HG02798 (cell line): Measurements from ENCODE around the gene YRDC.
A peak's percentile ranks its signal among the peaks of the same experiment; 100 is the strongest.

ENCODE experiments used
- ATAC-seq: cut with Tn5 transposase; IDR thresholded peaks from one replicate; pipeline ENCODE4 v1.9.1; 2021; ENCODE audit warnings: mild to moderate bottlenecking; ENCODE audit not compliant: unreplicated experiment, poor library complexity

The YRDC gene, protein sequence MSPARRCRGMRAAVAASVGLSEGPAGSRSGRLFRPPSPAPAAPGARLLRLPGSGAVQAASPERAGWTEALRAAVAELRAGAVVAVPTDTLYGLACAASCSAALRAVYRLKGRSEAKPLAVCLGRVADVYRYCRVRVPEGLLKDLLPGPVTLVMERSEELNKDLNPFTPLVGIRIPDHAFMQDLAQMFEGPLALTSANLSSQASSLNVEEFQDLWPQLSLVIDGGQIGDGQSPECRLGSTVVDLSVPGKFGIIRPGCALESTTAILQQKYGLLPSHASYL

DNA sequence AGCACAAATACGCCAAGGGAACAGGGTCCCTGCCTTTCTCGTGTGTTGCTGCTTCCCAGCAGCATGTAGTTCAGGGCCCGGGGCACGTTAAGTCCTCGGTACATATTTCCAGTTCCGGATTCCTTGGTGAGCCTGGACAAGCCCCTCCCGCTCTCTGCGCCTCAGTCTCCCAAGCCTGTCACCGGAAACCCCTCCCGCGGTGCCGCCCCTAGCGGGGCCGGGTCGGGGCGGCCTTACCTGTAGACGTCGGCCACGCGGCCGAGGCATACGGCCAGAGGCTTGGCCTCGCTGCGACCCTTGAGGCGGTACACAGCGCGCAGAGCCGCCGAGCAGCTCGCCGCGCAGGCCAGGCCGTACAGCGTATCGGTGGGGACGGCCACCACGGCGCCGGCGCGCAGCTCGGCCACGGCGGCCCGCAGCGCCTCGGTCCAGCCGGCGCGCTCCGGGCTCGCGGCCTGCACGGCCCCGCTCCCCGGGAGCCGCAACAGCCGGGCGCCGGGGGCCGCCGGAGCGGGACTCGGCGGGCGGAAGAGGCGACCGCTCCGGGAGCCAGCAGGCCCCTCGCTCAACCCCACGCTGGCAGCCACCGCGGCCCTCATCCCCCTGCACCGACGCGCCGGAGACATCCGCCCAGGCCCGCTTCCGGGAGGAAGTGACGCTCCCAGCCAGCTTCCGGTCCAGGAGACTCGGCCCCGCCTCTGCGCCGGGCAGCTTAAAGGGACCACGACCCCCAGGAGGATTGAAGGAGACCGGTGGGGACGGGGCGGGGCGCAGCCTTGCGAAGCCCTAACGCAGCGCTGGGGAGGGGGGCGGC, at the start of gene YRDC, which contains the start of gene C1orf122:
YRDC (minus strand) TSS at position 654 of the 814 bp plus-strand sequence; CDS start at position 626, 28 bp downstream.
C1orf122 (plus strand) TSS at position 236 of the 814 bp plus-strand sequence. CDS start 615 bp downstream, outside the sequence.
- peak; percentile 90 for ATAC-seq

DNA sequence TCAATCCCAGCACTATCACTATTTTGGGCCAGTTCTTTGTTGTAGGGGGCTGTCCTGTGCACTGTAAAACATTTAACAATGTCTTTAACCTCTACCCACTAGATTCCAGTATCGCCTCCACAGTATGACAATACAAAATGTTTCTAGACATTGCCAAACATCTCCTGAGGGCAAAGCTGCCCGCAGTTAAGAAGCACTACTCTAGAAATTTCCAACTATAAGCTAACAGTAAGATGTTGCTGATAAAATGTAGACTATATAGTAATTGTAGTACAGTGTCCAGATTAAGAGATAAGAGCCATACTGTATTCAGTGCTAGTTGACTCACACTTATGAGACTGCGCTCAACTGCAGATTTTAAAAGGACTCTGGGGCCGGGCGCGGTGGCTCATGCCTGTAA, 46.4 kb upstream of the YRDC start:
- ATAC-seq, result no peak

DNA sequence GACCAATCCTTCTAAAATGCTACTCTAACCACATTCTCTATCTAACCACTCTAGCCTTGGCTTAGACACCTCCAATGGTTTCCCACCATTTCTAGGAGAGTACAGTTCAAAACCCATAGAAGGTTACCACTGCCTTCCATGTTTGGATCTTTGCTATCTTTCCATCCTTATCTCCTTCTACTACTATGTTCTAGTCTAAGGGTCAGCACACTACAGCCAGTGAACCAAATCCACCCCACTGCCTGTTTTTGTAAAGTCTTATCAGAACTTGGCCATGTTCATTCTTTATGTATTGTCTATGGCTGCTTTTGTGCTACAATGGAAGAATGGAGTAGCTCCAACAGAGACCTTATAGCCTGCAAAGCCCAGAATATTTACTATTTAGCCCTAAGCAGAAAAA, 45.1 kb upstream of the YRDC start:
- no peak for ATAC-seq

DNA sequence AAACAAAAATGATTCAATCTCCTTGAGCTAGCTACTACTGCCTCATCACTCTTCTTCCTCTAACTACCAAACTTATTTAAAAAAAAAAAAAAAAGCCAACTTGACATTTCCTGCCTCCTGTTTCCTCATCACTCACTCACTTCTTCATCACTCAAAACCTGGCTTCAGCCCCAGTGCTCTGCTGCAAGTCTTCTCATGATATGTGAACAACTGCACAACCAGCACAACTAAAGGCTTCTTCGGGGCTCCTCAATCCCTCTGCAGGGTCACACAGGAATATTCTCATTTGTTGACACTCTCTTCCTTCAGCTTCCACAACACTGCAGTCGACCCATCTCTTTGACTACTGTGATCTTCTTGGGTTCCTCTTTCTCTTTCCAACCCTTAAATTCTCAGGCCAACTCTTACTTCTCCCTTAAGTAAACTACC, 43.8 kb upstream of the YRDC start:
- no peak for ATAC-seq

DNA sequence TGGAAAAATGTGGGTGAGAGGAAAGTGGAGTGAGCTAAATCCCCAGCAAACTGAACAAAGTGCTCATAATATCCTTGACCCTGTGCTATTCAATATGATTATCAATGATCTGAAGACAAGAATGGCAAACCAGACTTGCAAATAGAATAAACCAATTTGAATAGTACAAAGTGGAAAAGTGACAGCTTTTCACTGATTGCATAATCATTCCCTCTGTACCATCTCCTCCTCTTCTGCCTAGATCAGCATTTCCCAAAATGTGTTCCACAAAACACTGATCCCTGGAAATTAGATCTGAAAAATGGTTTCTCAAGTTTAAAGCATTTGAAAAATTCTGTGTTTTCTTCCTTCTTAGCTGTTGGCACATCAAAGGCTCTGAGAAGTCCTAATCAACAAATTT, 43.3 kb upstream of the YRDC start:
- no peak for ATAC-seq

DNA sequence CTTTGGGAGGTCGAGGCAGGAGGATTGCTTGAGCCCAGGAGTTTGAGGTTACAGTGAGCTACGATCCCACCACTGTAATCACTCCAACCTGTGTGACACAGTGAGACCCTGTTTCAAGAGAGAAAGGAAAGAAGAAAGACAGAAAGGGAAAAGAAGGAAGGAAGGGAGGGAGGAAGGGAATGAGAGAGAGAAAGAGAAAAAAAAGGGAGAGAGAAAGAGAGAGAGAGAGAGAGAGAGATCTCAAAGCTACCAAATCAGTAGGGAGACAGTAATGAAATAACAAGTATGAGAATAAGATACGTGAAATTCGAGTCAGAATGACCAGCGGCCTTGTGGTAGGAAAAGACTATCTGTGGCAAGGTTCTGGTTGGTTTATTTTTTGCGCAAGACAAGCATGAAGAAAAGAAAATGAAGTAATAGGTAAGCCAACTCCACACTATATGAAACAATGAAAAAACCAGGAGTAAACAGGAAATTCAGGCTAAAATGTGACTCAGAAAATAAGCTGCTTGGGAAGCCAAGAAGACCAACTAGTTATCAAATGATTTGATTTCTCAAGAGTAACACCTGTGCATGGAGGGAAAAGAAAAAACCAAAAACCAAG, 42.4 kb upstream of the YRDC start:
- ATAC-seq, result no peak

DNA sequence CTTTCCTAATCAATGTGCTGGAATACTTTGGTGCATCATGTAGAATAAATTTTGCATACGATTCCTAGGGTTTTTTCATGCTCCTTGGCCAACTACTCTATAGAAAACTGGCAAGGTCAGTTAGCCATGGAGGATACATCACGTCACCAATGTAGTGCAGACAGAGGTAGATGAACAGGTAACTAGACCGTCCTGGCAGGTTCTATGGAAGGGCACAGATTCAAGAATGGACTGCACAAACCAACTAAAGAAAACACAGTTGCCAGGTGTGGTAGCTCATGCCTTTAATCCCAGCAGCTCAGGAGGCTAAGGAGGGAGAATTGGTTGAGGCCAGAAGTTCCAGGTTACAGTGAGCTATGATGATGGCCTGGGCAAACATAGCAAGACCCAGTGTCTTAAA, 41.5 kb upstream of the YRDC start:
- ATAC-seq, result no peak

DNA sequence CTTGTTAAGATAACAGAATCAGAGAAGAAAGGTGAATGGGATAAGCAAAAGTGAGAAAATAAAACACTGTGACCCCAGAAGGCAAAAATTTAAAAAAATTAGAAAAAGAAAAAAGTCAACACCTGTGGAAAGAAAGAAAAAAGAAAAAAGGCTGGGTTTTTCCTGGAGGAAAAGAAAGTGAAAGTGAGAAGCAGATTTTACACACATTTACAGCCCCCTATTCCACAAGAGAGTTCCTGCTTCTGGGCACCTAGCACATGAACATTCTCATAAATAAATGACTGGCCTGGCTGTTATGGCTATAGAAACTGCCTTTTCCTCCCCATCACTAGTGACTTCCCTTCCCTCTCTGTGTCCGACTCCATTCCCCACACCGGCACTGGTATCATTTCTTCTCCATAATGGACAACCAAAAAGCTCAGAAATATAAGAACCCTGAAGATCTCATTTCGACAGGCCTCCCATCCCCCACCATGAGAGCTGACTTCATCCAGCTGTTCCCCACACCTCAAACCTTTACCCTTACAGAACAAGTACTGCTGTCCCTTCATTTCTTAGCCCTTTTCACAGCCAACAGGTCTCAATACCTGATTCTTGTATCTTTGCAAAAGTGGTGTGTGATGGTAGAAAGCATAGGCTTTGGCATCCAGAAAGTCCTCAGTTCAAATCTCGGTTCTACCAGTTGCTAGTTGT, 38.8 kb upstream of the YRDC start:
- no peak for ATAC-seq

DNA sequence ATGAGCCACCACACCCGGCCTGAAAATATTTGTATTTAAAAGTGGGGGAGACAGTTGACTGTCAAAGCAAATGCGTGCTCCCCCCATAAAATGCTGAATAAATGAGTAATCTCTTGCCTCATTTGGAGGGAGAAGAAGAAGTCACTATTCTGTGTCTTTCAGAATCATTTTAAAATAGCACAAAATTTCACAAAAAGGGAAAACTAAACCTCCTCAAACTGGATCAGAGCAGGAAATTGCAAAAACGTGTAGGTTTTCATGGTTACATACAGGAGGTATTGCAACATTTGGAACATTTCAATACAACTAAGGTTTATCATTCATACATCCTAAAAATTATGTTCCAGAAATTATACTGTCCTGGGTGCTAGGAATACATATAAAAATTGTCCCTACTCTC, 37.8 kb upstream of the YRDC start:
- no peak for ATAC-seq

DNA sequence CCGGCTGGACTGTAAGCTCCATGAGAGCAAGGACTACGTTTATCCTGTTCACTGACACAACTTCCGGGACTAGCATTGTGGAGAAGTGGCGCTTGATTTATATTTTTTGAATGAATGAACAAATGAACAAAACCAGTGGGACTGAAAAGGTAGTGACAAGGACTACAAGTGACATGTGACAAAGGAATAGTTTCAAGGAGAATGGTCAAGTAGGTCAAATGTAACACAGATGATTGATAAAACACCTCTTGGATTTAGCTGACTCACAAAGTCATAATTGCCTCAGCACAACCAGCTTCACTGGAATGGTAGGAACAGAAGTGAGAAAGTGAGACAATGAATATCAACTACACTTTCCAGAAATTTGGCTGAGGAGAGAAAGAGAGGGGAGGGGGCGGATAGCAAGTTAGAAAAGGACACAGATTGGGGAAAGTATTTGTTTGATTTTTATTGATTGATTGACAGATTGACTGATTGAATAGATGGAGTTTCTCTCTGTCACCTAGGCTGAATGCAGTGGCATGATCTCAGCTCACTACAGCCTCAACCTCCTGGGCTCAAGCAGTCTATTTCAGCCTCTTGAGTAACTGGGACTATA, 37.1 kb upstream of the YRDC start:
- no peak for ATAC-seq

DNA sequence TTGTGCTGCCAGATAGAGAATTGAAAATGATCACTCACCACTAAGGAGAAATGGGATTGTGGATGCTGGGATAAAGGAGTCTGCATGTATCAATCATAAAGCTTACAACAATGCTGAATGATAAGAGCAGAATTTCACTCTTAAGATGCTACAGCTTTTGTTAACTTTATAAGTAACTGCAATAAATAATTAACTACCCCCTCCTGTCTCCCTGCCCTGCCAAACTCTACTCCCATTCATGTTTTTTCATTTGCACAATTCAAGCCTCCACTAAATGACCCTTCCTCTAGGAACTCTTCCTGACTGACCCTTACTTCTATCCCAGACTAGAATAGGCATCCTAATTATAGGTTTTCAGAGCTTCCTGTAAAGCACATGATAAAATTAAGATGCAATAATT, 36.5 kb upstream of the YRDC start:
- no peak for ATAC-seq

DNA sequence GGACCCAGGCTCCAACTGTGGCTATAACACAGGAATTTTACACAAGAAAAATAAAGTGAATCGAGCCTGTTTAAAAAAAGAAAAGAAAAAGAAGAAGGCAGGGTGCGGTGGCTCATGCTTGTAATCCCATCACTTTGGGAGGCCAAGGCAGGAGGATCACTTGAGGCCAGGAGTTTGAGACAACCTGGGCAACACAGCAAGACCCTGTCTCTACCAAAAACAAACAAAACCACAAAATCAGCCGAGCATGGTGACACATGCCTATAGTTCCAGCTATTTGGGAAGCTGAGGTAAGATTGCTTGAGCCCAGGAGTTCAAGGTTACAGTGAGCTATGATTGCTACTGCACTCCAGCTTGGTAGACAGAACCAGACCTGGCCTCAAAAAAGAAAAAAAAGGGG, 33.6 kb upstream of the YRDC start:
- no peak for ATAC-seq

DNA sequence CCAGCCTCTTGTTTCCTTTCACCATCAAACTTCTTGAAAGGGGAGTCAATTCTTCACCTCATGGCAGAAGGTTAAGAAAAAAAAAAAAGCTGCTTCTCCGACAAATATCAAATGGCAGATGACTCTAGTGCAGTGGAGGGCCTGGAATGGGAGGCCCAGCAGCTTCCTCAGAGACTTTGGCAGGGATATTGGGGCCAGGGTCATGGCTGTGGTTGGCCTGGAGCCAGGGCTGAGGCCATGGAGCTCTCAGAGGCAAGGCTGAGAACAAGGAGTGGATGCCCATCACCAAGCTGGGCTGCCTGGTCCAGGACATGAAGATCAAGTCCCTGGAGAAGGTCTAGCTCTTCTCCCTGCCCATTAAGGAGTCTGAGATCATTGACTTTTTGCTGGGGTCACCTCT, 32.7 kb upstream of the YRDC start:
- no peak for ATAC-seq

DNA sequence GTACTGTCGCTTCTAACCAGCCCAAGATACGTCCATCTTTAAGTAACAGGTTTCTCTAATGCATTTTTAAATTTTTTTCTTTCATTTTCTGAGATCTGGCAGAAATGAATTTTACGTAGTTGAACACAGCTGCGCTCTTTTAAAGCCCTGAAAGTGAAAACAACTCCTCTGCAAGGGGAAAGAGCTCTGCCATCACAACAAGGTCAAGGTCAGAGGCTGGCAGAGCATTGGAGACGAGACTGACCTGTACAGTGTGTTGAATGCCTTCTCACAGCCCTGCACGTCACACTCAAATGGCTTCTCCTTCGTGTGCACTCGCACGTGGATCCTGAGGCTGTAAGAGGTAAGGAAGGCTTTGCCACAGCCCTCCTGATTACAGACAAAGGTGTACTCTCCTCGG, 31.7 kb upstream of the YRDC start:
- ATAC-seq, result no peak

DNA sequence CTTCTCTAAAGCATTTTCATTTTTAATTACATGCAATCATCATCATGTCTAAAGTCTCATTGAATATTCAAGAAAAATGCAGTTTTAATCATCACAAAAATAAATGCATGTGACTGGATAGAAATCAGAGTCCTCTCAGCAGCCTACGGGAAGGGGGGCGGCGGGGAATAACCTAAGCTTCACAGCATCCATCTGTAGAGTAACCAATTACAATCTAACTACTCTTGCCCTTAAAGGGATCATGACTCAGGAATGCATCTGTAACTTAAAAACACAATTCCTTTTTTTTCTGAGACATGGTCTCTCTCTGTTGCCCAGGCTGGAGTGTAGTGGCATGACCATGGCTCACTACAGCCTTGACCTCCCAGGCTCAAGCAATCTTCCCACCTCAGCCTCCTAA, 28.8 kb upstream of the YRDC start:
- no peak for ATAC-seq

DNA sequence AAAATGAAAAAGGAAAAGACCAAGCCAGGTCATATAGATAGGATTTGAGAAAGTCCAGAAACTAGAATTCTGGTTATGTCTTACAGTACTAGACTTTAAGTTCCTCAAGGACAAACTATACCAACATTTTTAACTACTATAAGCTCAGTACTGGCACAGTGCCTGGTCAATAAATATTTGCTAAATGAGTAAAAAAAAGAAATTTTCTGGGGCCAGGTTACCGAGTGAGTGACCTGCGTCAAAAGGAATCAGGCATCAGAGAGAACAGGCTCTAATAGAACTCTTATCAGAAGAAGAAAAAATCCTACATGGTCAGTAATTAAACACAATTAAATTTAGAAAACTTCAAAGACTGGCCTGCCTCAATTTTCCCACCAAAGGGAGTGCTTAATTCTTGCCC, 23.8 kb upstream of the YRDC start:
- ATAC-seq, result no peak

DNA sequence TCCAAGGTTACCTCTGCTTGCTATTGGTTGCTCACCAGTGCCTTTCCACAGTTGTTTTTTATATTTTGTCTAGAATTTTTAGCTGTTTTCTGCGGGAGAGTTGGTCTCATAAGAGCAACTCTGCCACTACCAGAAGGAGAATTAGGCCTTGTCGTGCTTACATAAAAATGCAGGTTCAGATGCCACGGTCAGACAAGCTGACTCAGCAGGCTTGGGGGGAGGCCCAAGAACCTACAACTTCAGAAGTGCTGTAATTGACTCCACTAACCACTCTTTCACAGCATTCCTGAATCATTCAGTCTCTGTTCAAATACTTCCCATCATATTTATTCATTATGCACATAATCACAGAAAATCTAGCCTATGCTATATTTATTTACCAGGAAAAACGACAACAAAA, 23.1 kb upstream of the YRDC start:
- ATAC-seq, result no peak

DNA sequence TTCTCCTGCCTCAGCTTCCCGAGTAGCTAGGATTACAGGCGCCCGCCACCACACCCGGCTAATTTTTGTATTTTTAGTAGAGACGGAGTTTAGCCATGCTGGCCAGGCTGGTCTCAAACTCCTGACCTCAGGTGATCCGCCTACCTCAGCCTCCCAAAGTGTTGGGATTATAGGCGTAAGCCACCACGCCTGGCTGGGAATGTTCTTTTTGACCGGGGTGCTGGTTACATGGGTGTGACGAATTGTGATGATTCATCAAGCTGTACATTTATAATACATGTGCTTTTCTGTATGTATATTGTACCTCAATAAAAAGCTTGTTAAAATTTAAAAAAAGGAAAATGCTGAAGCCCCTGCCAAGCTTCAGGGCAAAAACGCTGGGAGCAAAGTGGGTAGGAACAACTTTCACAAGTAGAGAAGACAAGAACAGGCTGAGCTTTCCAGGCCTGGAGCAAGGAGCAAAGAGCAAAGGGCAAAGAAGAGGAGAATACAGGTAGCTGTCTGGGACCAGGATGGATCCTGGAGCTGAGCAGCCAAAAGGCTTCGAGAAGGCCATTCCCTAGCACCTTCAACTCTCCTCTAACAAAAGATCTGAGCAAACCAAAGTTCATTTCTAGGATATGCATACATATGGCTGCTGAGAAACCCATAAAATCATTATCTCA, 20.5 kb upstream of the YRDC start:
- ATAC-seq, result no peak

DNA sequence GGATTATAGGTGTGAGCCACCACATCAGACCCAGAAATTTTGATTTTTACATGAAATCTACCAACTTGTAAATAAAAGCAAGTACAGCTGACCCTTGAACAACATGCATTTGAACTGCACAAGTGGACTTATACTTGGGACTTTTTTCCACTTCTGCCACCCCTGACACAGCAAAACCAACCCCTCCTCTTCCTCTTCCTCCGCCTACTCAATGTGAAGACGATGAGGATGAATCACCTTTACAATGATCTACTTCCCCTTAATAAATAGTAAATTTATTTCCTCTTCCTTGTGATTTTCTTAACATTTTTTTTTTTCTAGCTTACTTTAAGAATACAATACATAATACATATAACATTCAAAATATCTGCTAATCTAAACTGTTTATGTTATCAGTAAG, 17.5 kb upstream of the YRDC start:
- no peak for ATAC-seq

DNA sequence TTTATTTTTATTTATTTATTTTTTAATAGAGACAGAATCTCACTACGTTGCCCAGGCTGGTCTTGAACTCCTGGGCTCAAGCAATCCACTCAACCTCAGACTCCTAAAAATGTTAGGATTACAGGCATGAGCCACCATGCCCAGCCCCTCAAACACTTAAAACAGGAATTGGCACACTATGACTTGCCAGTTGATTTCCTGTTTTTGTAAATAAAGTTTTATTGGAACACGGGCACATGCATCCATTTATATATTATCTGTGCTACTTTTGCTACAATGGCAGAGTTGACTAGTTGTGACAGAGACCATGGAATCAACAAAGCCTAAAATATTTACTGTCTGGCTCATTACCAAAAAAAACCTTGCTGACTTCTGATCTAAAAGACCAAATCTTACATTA, 16.0 kb upstream of the YRDC start:
- ATAC-seq, result no peak
